ENCODE results near the gene IVD. TPM values are rescaled to one million over a fixed set of nuclear protein-coding genes. Genes with fewer than 3 reads are reported as not detected.
A peak's percentile ranks its signal among the peaks of the same experiment; 100 is the strongest.

The IVD gene
- total RNA-seq, 1 experiment from 2014 or later = 93.1 TPM

- no peak overlapping the region for H2AFZ ChIP-seq (ENCODE audit: low read length)
- no peak overlapping the region for H4K5ac ChIP-seq (ENCODE audit: insufficient read length, low read depth, low read length)
- H3K79me1 ChIP-seq (ENCODE audit: insufficient read depth, low read depth, low read length, poor library complexity, severe bottlenecking) = peaks cover 8% of the 10 kb centered on the region
- no peak overlapping the region for H3K4ac ChIP-seq (ENCODE audit: low read depth, low read length)
- H3K9me3 ChIP-seq (ENCODE audit: control insufficient read depth, low read depth, low read length) = no peaks in the 10 kb centered on the region
- Mint-ChIP-seq H3K9me3 (no peaks in the 10 kb centered on the region), H3K27ac (peak overlapping the region in 1 of 3 experiments; percentile 1; a peak in 1 of 7 replicates), H3K27me3 (ENCODE audit: low read depth) (no peaks in the 10 kb centered on the region), H3K36me3 (ENCODE audit: insufficient read depth in 1 of 3, low read depth in 3 of 3) (peaks cover 0 to 27% (median 3%) of the 10 kb centered on the region in 3 experiments; a peak in 5 of 7 replicates), H3K4me3 (peak overlapping the region; percentile 90 to 95), H3K4me1 (peaks cover 52 to 54% of the 10 kb centered on the region in 2 experiments)
- no peaks in the 10 kb centered on the region for H3K27me3 ChIP-seq (ENCODE audit: insufficient read depth, low read length)
- no peak overlapping the region for H3K23ac ChIP-seq (ENCODE audit: insufficient read length, low read depth, low read length)
- no peak overlapping the region for H2BK5ac ChIP-seq (ENCODE audit: insufficient read length, low read length)
- H3K4me2 ChIP-seq (ENCODE audit: insufficient read depth, insufficient read length, low read length) = peak overlapping the region; percentile 1
- no peak overlapping the region for H3K56ac ChIP-seq (ENCODE audit: insufficient read length, low read depth, low read length)
- H3K18ac ChIP-seq (ENCODE audit: insufficient read length, low read depth, low read length) = no peak overlapping the region
- no peak overlapping the region for H4K8ac ChIP-seq (replicated peaks; ENCODE audit: insufficient read length, low read depth, low read length)
- H2BK12ac ChIP-seq (ENCODE audit: insufficient read length, low read depth, low read length) = no peak overlapping the region
- H2AK5ac ChIP-seq (ENCODE audit: insufficient read length, low read length) = no peak overlapping the region
- no peak overlapping the region for H2BK15ac ChIP-seq (ENCODE audit: low read depth, low read length)
- H2BK20ac ChIP-seq (ENCODE audit: low read depth, low read length, poor library complexity, severe bottlenecking) = no peak overlapping the region
- no peak overlapping the region for H3K27ac ChIP-seq (ENCODE audit: insufficient read length, low read depth, low read length)
- H3K23me2 ChIP-seq (ENCODE audit: insufficient read length, low read depth, low read length, poor library complexity, severe bottlenecking) = peaks cover 15% of the 10 kb centered on the region
- H3K9ac ChIP-seq (ENCODE audit: extremely low read depth, insufficient read length, low read length) = no peak overlapping the region
- H3T11ph ChIP-seq (ENCODE audit: low read length) = no peak overlapping the region
- H3K14ac ChIP-seq (ENCODE audit: insufficient read depth, low read length) = no peak overlapping the region
- peaks cover 20% of the 10 kb centered on the region for H3K4me1 ChIP-seq (ENCODE audit: insufficient read depth, low read length)
- peaks cover 51% of the 10 kb centered on the region; the same call in 1 of the 2 replicates for H3K79me2 ChIP-seq (ENCODE audit: insufficient read depth, low read length)
- WGBS (ENCODE audit: extremely low coverage, insufficient read length, low lambda C conversion rate) = no CpG with 5 or more reads among the region's 3 CpGs
- no peaks in the 10 kb centered on the region for H4K20me1 ChIP-seq (ENCODE audit: control insufficient read depth, insufficient read depth, insufficient read length)
- DNase-seq = no peak
- H2BK120ac ChIP-seq (ENCODE audit: low read depth, low read length, poor library complexity, severe bottlenecking) = no peak overlapping the region
- TF ChIP-seq CTCF (conservative IDR thresholded peaks at IDR 0.05) = no peak
- H4K91ac ChIP-seq (ENCODE audit: insufficient read length, low read depth, low read length) = no peak overlapping the region
Observed at GRCh38 chr15:40443846-40444245, 38.3 kb downstream of the IVD start.
